22Rv1 (cell line): ENCODE measurements around the gene FOXR1.

ENCODE experiments used
- ZFX ChIP-seq: fragments of 450-650 bp; IDR thresholded peaks from 2 replicates; pipeline ENCODE4 v1.6.1; 2017; ENCODE audit warnings: antibody characterized with exemption, borderline replicate concordance
- TF ChIP-seq, protein P1 (sequence below): fragments of 450-650 bp; IDR thresholded peaks from 2 replicates; pipeline ENCODE4 v1.5.1; 2017; ENCODE audit warnings: mild to moderate bottlenecking

GRCh38 chr11:119028346-119029068 lies 56.9 kb downstream of the FOXR1 start:
- TF ChIP-seq, protein P1, sequence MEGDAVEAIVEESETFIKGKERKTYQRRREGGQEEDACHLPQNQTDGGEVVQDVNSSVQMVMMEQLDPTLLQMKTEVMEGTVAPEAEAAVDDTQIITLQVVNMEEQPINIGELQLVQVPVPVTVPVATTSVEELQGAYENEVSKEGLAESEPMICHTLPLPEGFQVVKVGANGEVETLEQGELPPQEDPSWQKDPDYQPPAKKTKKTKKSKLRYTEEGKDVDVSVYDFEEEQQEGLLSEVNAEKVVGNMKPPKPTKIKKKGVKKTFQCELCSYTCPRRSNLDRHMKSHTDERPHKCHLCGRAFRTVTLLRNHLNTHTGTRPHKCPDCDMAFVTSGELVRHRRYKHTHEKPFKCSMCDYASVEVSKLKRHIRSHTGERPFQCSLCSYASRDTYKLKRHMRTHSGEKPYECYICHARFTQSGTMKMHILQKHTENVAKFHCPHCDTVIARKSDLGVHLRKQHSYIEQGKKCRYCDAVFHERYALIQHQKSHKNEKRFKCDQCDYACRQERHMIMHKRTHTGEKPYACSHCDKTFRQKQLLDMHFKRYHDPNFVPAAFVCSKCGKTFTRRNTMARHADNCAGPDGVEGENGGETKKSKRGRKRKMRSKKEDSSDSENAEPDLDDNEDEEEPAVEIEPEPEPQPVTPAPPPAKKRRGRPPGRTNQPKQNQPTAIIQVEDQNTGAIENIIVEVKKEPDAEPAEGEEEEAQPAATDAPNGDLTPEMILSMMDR: no peak
- TF ChIP-seq ZFX: no peak
